Measurements from ENCODE around the gene GPRIN2. TPM values are rescaled to one million over a fixed set of nuclear protein-coding genes. Genes with fewer than 3 reads are reported as not detected.

Gene GPRIN2
- total and polyA plus RNA-seq, 2 of the 8 experiments (the other 6 are each of a cell fraction or from before 2014, with no cell fraction given), result 14.3 to 18.6 TPM

DNA sequence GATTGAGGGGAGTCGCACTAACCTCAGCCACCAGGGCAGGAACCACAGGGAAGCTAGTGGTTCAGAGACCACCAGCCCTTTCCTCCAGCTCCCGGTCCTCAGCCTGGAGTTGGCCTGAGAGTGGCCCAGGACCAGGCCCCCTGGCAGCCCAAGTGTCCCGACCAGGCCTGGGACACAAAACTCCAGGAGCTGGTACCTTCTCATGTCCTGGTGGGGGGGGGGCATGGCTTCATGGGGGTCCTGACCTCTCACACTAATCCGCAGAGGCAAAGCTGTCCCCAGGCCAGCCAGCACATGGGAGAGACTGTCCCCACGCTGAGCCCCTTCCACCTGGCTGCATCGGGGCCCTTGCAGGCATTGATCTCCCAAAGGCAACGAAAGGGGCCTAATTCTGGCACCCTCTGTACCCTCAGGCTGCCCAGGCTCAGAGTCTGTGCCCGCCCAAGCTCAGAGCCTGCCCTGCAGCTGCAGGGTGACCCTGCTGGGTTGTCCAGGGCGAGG, 28.2 kb downstream of the GPRIN2 start:
- Histone ChIP-seq H3K79me1 (ENCODE audit: low read depth, low read length) (no peaks in the 10 kb centered on the region), H2AFZ (ENCODE audit: low read length) (no peak overlapping the region), H2BK12ac (ENCODE audit: low read depth, low read length) (no peak overlapping the region; the same call in 1 of the 2 replicates), H3K4me2 (ENCODE audit: insufficient read depth in 1 of 2, low read depth in 2 of 2, low read length in 2 of 2) (no peak overlapping the region), H2AK5ac (ENCODE audit: low read depth, low read length) (no peak overlapping the region), H3K27ac (ENCODE audit: low read depth, low read length) (no peak overlapping the region), H3K36me3 (ENCODE audit: control insufficient read depth in 2 of 4, insufficient read depth in 4 of 4, low read length in 3 of 4) (no peaks in the 10 kb centered on the region; a peak in 1 of 8 replicates), H2BK120ac (replicated peaks; ENCODE audit: low read depth, low read length) (no peak overlapping the region), H2BK15ac (ENCODE audit: low read length) (no peak overlapping the region), H4K20me1 (replicated peaks in 1 of 2; ENCODE audit: control insufficient read depth in 1 of 2, insufficient read depth in 2 of 2, low read length in 2 of 2) (peaks cover 0 to 15% of the 10 kb centered on the region in 2 experiments), H3K56ac (replicated peaks; ENCODE audit: insufficient read length, low read depth, low read length) (no peak overlapping the region), H4K5ac (ENCODE audit: insufficient read length, low read depth, low read length) (no peak overlapping the region), H2BK20ac (ENCODE audit: low read length) (no peak overlapping the region), H3K27me3 (replicated peaks in 1 of 4; ENCODE audit: control insufficient read depth in 3 of 4, extremely low read depth in 1 of 4, insufficient read depth in 3 of 4, low read length in 3 of 4) (0 out of 7 replicates have a peak, but pooled peaks cover 0 to 3% (median 0%) of the 10 kb centered on the region in 4 experiments), H4K8ac (ENCODE audit: extremely low read depth, insufficient read depth, low read length) (no peak overlapping the region), H3K9ac (replicated peaks in 1 of 4; ENCODE audit: extremely low read depth in 1 of 4, low read depth in 3 of 4, low read length in 3 of 4) (no peak overlapping the region), H3K23me2 (ENCODE audit: low read depth, low read length) (peaks cover 14% of the 10 kb centered on the region), H3K14ac (ENCODE audit: insufficient read length) (no peak overlapping the region), H3K4me3 (ENCODE audit: extremely low read depth in 1 of 4, insufficient read depth in 2 of 4, low read depth in 3 of 4, low read length in 4 of 4) (no peak overlapping the region), H3K4me1 (replicated peaks in 1 of 4; ENCODE audit: control insufficient read depth in 3 of 4, insufficient read depth in 4 of 4, low read length in 3 of 4) (peaks cover 0 to 6% (median 0%) of the 10 kb centered on the region in 4 experiments; a peak in 1 of 7 replicates), H2BK5ac (ENCODE audit: low read depth, low read length) (no peak overlapping the region), H3K4ac (replicated peaks; ENCODE audit: insufficient read length, low read depth, low read length) (no peak overlapping the region), H4K91ac (replicated peaks; ENCODE audit: insufficient read length, low read length) (no peak overlapping the region), H3K79me2 (ENCODE audit: control insufficient read depth in 1 of 2, insufficient read depth in 2 of 2, low read length in 2 of 2) (peaks cover 0 to 6% of the 10 kb centered on the region in 2 experiments; a peak in 1 of 4 replicates), H3K18ac (ENCODE audit: extremely low read depth, low read length) (no peak overlapping the region), H3K9me3 (ENCODE audit: insufficient read depth in 2 of 2, low read depth in 1 of 2, low read length in 1 of 2) (no peaks in the 10 kb centered on the region), H3K23ac (ENCODE audit: insufficient read length) (no peak overlapping the region)
- CTCF ChIA-PET (ENCODE audit: partially characterized antibody), result interaction anchor here (0.9 to 2.0 kb wide), 4 partner anchors 10 to 229 kb away, joined by 3 to 15 read pairs (median 4); no protein-coding TSS in a partner anchor
- DNase-seq (ENCODE audit: low read depth in 1 of 2, low spot score in 2 of 2), result no peak
- POLR2A ChIA-PET (ENCODE audit: partially characterized antibody), result interaction anchor here (1.2 to 1.4 kb wide), 2 partner anchors 11 to 25 kb away, joined by 3 read pairs; no protein-coding TSS in a partner anchor
- no peak for TF ChIP-seq ASH2L (IDR thresholded peaks at IDR 0.05; ENCODE audit: low read length)
- no peak for TF ChIP-seq NRF1 (IDR thresholded peaks at IDR 0.05; ENCODE audit: low read depth, low read length)
- no peak for TF ChIP-seq SIN3A (conservative IDR thresholded peaks at IDR 0.05 in 1 of 2, IDR thresholded peaks at IDR 0.05 in 1 of 2; ENCODE audit: low read depth in 1 of 2, low read length in 2 of 2)
- no peak for TF ChIP-seq CHD1 (IDR thresholded peaks at IDR 0.05; ENCODE audit: low read depth, low read length)
- TF ChIP-seq MAFK (IDR thresholded peaks at IDR 0.05; ENCODE audit: low read depth, low read length), result no peak
- no peak for TF ChIP-seq TAF1 (IDR thresholded peaks at IDR 0.05; ENCODE audit: low read depth, low read length)
- TF ChIP-seq GTF2F1 (IDR thresholded peaks at IDR 0.05; ENCODE audit: borderline replicate concordance, low read depth, low read length), result no peak
- TF ChIP-seq HDAC2 (IDR thresholded peaks at IDR 0.05; ENCODE audit: borderline replicate concordance in 1 of 2, low read depth in 2 of 2, low read length in 2 of 2), result no peak
- TF ChIP-seq RAD21 (IDR thresholded peaks at IDR 0.05 in 1 of 2, conservative IDR thresholded peaks at IDR 0.05 in 1 of 2; ENCODE audit: low read depth in 2 of 2, low read length in 2 of 2), result no peak
- no peak for TF ChIP-seq SRF (IDR thresholded peaks at IDR 0.05; ENCODE audit: low read depth, low read length)
- no peak for TF ChIP-seq CEBPB (IDR thresholded peaks at IDR 0.05; ENCODE audit: low read depth, low read length)
- WGBS, 2 experiments (ENCODE audit: extremely low coverage in 1 of 2, insufficient coverage in 1 of 2, insufficient read length in 1 of 2, insufficient replicate concordance in 2 of 2, low coverage in 1 of 2, low lambda C conversion rate in 2 of 2, missing lambda C conversion rate in 1 of 2), result 92% methylated on average over 9 of the region's 9 CpGs; no CpG with 5 or more reads in 1 of the 2 experiments
- no peak for FAIRE-seq
